ENCODE data around the gene MNAT1. TPM values are rescaled to one million over a fixed set of nuclear protein-coding genes. Genes with fewer than 3 reads are reported as not detected.

MNAT1 gene
- total and polyA plus RNA-seq, 2 experiments from 2014 or later: 34.4 to 60.9 TPM

DNA sequence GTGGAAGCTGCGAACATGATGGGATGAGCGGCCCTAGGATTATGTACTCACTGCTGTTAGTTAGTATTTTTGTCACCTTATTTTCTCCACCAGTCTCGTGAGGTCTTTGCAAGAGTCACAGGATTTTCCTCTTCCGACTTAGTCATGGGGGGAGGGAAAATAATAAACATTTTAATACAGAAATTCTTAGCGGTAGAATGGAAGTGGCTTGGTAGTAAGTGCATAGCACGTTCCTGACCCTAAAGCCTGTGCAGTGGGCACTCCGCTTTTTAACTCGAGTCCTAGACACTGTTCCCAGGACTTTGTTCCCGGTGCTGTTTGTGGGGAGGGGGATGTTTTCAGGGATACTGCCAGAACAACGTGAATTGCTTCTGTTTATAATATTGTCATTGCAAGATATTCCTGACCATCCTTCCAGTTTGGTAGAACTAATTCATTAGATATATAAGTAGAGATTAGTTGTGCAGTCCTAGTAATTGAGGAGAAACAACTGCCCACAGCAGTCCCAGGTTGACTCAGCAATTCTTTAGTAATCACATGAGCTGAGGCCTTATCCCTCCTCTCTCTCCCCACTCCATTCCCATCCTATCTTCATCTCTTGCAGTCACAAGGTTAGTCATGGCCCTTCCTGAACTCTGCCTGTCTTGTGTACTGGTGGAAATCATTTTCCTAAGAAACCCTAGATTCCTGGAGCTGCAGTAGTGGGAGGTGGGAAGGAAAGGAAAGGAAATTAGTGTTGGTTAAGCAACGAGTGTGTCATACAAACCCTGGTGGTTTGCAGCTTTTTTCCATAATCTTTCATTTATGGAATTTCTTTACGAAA is 247.3 kb downstream of the MNAT1 start:
- no peaks in the 10 kb centered on the region for H4K20me1 ChIP-seq (ENCODE audit: insufficient read depth, poor library complexity, severe bottlenecking)
- peak overlapping the region; percentile 75 for H3K4me3 ChIP-seq
- peaks cover 10% of the 10 kb centered on the region for H3K4me1 ChIP-seq (ENCODE audit: insufficient read depth)
- no peaks in the 10 kb centered on the region for H3K9me2 ChIP-seq (replicated peaks; ENCODE audit: insufficient read depth)
- TF ChIP-seq EZH2phosphoT487 (IDR thresholded peaks at IDR 0.05; ENCODE audit: low read depth, severe bottlenecking, unreplicated experiment) (no peak), EZH2 (IDR thresholded peaks at IDR 0.05; ENCODE audit: borderline replicate concordance) (no peak)
- TF ChIP-seq, protein P1, sequence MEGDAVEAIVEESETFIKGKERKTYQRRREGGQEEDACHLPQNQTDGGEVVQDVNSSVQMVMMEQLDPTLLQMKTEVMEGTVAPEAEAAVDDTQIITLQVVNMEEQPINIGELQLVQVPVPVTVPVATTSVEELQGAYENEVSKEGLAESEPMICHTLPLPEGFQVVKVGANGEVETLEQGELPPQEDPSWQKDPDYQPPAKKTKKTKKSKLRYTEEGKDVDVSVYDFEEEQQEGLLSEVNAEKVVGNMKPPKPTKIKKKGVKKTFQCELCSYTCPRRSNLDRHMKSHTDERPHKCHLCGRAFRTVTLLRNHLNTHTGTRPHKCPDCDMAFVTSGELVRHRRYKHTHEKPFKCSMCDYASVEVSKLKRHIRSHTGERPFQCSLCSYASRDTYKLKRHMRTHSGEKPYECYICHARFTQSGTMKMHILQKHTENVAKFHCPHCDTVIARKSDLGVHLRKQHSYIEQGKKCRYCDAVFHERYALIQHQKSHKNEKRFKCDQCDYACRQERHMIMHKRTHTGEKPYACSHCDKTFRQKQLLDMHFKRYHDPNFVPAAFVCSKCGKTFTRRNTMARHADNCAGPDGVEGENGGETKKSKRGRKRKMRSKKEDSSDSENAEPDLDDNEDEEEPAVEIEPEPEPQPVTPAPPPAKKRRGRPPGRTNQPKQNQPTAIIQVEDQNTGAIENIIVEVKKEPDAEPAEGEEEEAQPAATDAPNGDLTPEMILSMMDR (IDR thresholded peaks at IDR 0.05; ENCODE audit: poor library complexity): no peak
- peak overlapping the region; percentile 86 for H3K27ac ChIP-seq
- H3K27me3 ChIP-seq: no peaks in the 10 kb centered on the region
- H3K9me3 ChIP-seq (ENCODE audit: low read depth): no peaks in the 10 kb centered on the region
- peak overlapping the region; percentile 70 for H2AFZ ChIP-seq
- peak; percentile 76 for DNase-seq (ENCODE audit: low spot score)
- peaks cover 35% of the 10 kb centered on the region for H3K79me2 ChIP-seq
- 12% methylated on average over 12 of the region's 12 CpGs for WGBS (ENCODE audit: low lambda C conversion rate, missing lambda C conversion rate)
- peak overlapping the region; percentile 85 for H3K4me2 ChIP-seq
- H3K36me3 ChIP-seq (replicated peaks; ENCODE audit: insufficient read depth, low read depth): no peaks in the 10 kb centered on the region

DNA sequence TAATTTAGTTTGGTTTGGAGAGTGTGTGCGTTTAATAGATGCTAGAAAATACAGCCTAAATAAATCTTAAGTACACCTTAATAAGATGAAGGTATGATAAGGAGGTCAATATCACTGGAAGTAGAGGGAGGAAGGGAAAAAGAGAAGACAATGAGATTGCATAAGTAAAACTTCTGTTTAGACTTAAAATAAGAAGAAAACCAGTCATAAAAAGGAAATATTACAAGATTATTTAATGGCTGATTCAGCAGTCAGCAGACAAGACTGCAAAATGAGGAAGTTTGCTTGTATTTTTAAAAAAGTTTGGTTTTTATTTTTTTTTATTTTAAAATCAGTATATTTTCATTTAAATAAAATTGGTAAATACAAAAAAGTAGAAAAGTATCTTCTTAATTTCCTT is 249.6 kb downstream of the MNAT1 start:
- H3K4me3 ChIP-seq: no peak overlapping the region
- 92% methylated on average over 1 of the region's 1 CpG for WGBS (ENCODE audit: low lambda C conversion rate, missing lambda C conversion rate)
- H4K20me1 ChIP-seq (ENCODE audit: insufficient read depth, poor library complexity, severe bottlenecking): no peaks in the 10 kb centered on the region
- peaks cover 32% of the 10 kb centered on the region for H3K79me2 ChIP-seq
- no peaks in the 10 kb centered on the region for H3K36me3 ChIP-seq (replicated peaks; ENCODE audit: insufficient read depth, low read depth)
- no peaks in the 10 kb centered on the region for H3K9me2 ChIP-seq (replicated peaks; ENCODE audit: insufficient read depth)
- DNase-seq (ENCODE audit: low spot score): no peak
- no peak overlapping the region for H3K27ac ChIP-seq
- peaks cover 10% of the 10 kb centered on the region for H3K4me1 ChIP-seq (ENCODE audit: insufficient read depth)
- H3K4me2 ChIP-seq: no peak overlapping the region
- no peaks in the 10 kb centered on the region for H3K27me3 ChIP-seq
- no peak for TF ChIP-seq EZH2 (IDR thresholded peaks at IDR 0.05; ENCODE audit: borderline replicate concordance)
- no peak overlapping the region for H2AFZ ChIP-seq
- H3K9me3 ChIP-seq (ENCODE audit: low read depth): no peaks in the 10 kb centered on the region

DNA sequence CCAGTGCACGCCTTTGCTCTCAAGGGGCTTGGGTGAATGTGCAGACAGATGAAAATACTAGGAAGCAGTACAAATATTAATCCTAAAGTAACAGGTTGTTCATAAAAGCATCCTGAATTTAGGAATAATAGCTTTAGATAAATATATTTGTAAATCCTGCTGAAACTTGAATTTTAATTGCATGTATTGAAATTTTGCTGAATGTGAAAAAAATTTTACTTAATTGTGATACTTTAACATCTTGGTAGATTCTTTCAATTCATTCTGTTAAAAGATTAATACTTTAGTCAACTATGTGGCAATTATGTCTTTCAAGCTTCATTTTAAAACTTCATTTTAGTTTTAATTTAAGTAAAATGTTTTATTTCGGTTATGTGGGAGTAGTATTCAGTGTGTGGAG is 251.9 kb downstream of the MNAT1 start:
- H3K9me3 ChIP-seq (ENCODE audit: low read depth): no peaks in the 10 kb centered on the region
- TF ChIP-seq, protein P1 (IDR thresholded peaks at IDR 0.05; ENCODE audit: poor library complexity): no peak
- TF ChIP-seq EZH2phosphoT487 (IDR thresholded peaks at IDR 0.05; ENCODE audit: low read depth, severe bottlenecking, unreplicated experiment) (no peak), EZH2 (IDR thresholded peaks at IDR 0.05; ENCODE audit: borderline replicate concordance) (no peak)
- no peak overlapping the region for H2AFZ ChIP-seq
- no peak overlapping the region for H3K4me3 ChIP-seq
- no peaks in the 10 kb centered on the region for H3K27me3 ChIP-seq
- 96% methylated on average over 2 of the region's 2 CpGs for WGBS (ENCODE audit: low lambda C conversion rate, missing lambda C conversion rate)
- no peak for DNase-seq (ENCODE audit: low spot score)
- H3K9me2 ChIP-seq (replicated peaks; ENCODE audit: insufficient read depth): no peaks in the 10 kb centered on the region
- no peak overlapping the region for H3K27ac ChIP-seq
- H3K4me1 ChIP-seq (ENCODE audit: insufficient read depth): peaks cover 6% of the 10 kb centered on the region
- peaks cover 17% of the 10 kb centered on the region for H3K79me2 ChIP-seq
- H3K36me3 ChIP-seq (replicated peaks; ENCODE audit: insufficient read depth, low read depth): no peaks in the 10 kb centered on the region
- no peaks in the 10 kb centered on the region for H4K20me1 ChIP-seq (ENCODE audit: insufficient read depth, poor library complexity, severe bottlenecking)
- H3K4me2 ChIP-seq: no peak overlapping the region

DNA sequence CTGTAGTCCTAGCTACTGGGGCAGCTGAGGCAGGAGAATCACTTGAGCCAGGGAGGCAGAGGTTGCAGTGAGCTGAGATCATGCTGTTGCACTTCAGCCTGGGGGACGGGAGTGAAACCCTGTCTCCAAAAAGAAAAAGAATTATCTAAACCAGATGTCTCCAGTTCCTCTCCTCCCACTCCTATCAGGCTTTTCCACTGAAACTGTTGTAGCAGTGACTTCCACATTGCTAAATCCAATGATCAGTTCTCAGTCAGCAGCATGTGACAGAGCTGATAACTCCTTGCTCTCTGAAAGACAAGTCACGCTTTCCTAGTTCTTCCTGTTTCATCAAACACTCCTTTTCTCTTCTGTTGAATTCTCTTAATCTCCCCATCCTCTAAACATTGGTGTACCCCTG is 255.0 kb downstream of the MNAT1 start:
- H3K27ac ChIP-seq: no peak overlapping the region
- no peaks in the 10 kb centered on the region for H4K20me1 ChIP-seq (ENCODE audit: insufficient read depth, poor library complexity, severe bottlenecking)
- H3K9me2 ChIP-seq (replicated peaks; ENCODE audit: insufficient read depth): no peaks in the 10 kb centered on the region
- H3K4me3 ChIP-seq: no peak overlapping the region
- no peaks in the 10 kb centered on the region for H3K9me3 ChIP-seq (ENCODE audit: low read depth)
- no peak for DNase-seq (ENCODE audit: low spot score)
- no peaks in the 10 kb centered on the region for H3K79me2 ChIP-seq
- H3K4me2 ChIP-seq: no peak overlapping the region
- H3K27me3 ChIP-seq: no peaks in the 10 kb centered on the region
- TF ChIP-seq, protein P1 (IDR thresholded peaks at IDR 0.05; ENCODE audit: poor library complexity): no peak
- TF ChIP-seq EZH2 (IDR thresholded peaks at IDR 0.05; ENCODE audit: borderline replicate concordance) (no peak), EZH2phosphoT487 (IDR thresholded peaks at IDR 0.05; ENCODE audit: low read depth, severe bottlenecking, unreplicated experiment) (no peak)
- no peaks in the 10 kb centered on the region for H3K4me1 ChIP-seq (ENCODE audit: insufficient read depth)
- no peaks in the 10 kb centered on the region for H3K36me3 ChIP-seq (replicated peaks; ENCODE audit: insufficient read depth, low read depth)
- WGBS (ENCODE audit: low lambda C conversion rate, missing lambda C conversion rate): 69% methylated on average over 2 of the region's 2 CpGs
- H2AFZ ChIP-seq: no peak overlapping the region

Measured in hepatocyte (in vitro differentiated cells).